Ovary (tissue), 3 donors: Measurements from ENCODE around the gene MDM2.

Experiments
- CTCF ChIP-seq, 3 donors: fragments of 450-650 bp in 2 of 3; fragments of 200-600 bp in 1 of 3; IDR thresholded peaks; one replicate each; pipeline versions ENCODE4 v1.5.1 to v1.8.0; 2016 to 2022; ENCODE audit warnings: antibody characterized with exemption in 3 of 3, mild to moderate bottlenecking in 1 of 3
- EP300 ChIP-seq: sonication (generic); formaldehyde crosslinking; IDR thresholded peaks from one replicate; pipeline ENCODE4 v1.6.1; 2017; ENCODE audit warnings: antibody characterized with exemption
- POLR2A ChIP-seq: fragments of 450-650 bp; IDR thresholded peaks from one replicate; pipeline ENCODE4 v1.6.1; 2017; ENCODE audit warnings: antibody characterized with exemption, mild to moderate bottlenecking, moderate library complexity
- donor health status: DM: no; HTN: no; CAD: no.

GRCh38 chr12:68760806-68761441, 47.1 kb upstream of the MDM2 start:
- no peak for TF ChIP-seq CTCF (IDR thresholded peaks at IDR 0.05)
- no peak for TF ChIP-seq POLR2A
- no peak for TF ChIP-seq EP300
